Measurements from ENCODE around the gene MELTF. TPM values are rescaled to one million over a fixed set of nuclear protein-coding genes. Genes with fewer than 3 reads are reported as not detected.

MELTF gene
- total and polyA plus RNA-seq, 8 donors, result 0.45 to 4.4 (median 1.5) TPM

- intact Hi-C loops (cut with DNase I; ENCODE audit: low total_unique reads), result loop anchor here (10.0 kb wide), 1 partner anchor 133 kb away; no protein-coding TSS in a partner anchor
- Histone ChIP-seq H3K4me1 (peaks cover 7 to 42% (median 25%) of the 10 kb centered on the region in 4 donors), H3K4me3 (peak overlapping the region; percentile 78 to 97 (median 86)), H3K27ac (peak overlapping the region in 1 of 5 donors; percentile 85), H3K36me3 (peaks cover 0 to 10% (median 5%) of the 10 kb centered on the region in 4 donors), H3K27me3 (no peaks in the 10 kb centered on the region), H3K9me3 (no peaks in the 10 kb centered on the region)
- no peak for DNase-seq
- no peak for TF ChIP-seq CTCF (IDR thresholded peaks at IDR 0.05)
- no peak for TF ChIP-seq POLR2AphosphoS5 (IDR thresholded peaks at IDR 0.05)
- no peak for TF ChIP-seq EP300 (IDR thresholded peaks at IDR 0.05)
- TF ChIP-seq POLR2A (IDR thresholded peaks at IDR 0.05), result no peak
- WGBS, 5 donors, result 64 to 78% (median 66%) methylated on average over 32 to 35 of the region's 35 CpGs
Observed at GRCh38 chr3:196967412-196968232, 62.0 kb downstream of the MELTF start.

GRCh38 chr3:196966526-196967401 lies 62.9 kb downstream of the MELTF start:
- H3K27ac ChIP-seq, result no peak overlapping the region
- TF ChIP-seq EP300 (IDR thresholded peaks at IDR 0.05), result no peak
- 77 to 84% (median 80%) methylated on average over 45 to 47 of the region's 47 CpGs for WGBS, 5 donors
- H3K4me1 ChIP-seq, result peaks cover 7 to 49% (median 25%) of the 10 kb centered on the region in 4 donors
- intact Hi-C loops (cut with DNase I; ENCODE audit: low total_unique reads), result loop anchor here (10.0 kb wide), 1 partner anchor 132 kb away; no protein-coding TSS in a partner anchor
- H3K27me3 ChIP-seq, result no peaks in the 10 kb centered on the region
- peak in 1 of 2 donors; percentile 59 for DNase-seq
- H3K36me3 ChIP-seq, result peaks cover 0 to 10% (median 5%) of the 10 kb centered on the region in 4 donors
- H3K9me3 ChIP-seq, result no peaks in the 10 kb centered on the region
- peak overlapping the region in 1 of 4 donors; percentile 3 for H3K4me3 ChIP-seq

- DNase-seq, result no peak
- Histone ChIP-seq H3K36me3 (peaks cover 0 to 10% (median 5%) of the 10 kb centered on the region in 4 donors), H3K27me3 (no peaks in the 10 kb centered on the region), H3K9me3 (no peaks in the 10 kb centered on the region), H3K4me1 (peaks cover 7 to 49% (median 25%) of the 10 kb centered on the region in 4 donors), H3K4me3 (no peak overlapping the region), H3K27ac (no peak overlapping the region)
- intact Hi-C loops (cut with DNase I; ENCODE audit: low total_unique reads), result loop anchor here (10.0 kb wide), 1 partner anchor 131 kb away; no protein-coding TSS in a partner anchor
- no peak for TF ChIP-seq POLR2AphosphoS5 (IDR thresholded peaks at IDR 0.05)
- no peak for TF ChIP-seq EP300 (IDR thresholded peaks at IDR 0.05)
- TF ChIP-seq POLR2A (IDR thresholded peaks at IDR 0.05), result no peak
- TF ChIP-seq CTCF (IDR thresholded peaks at IDR 0.05), result no peak
- WGBS, 5 donors, result 92 to 97% (median 95%) methylated on average over 10 of the region's 10 CpGs
Observed at GRCh38 chr3:196965804-196966173, 63.8 kb downstream of the MELTF start.

- 89 to 95% (median 92%) methylated on average over 11 of the region's 11 CpGs for WGBS, 5 donors
- no peak overlapping the region for H3K4me3 ChIP-seq
- H3K4me1 ChIP-seq, result peaks cover 7 to 48% (median 24%) of the 10 kb centered on the region in 4 donors
- intact Hi-C loops (cut with DNase I; ENCODE audit: low total_unique reads), result loop anchor here (10.0 kb wide), 1 partner anchor 130 kb away; no protein-coding TSS in a partner anchor
- H3K27me3 ChIP-seq, result no peaks in the 10 kb centered on the region
- H3K36me3 ChIP-seq, result peaks cover 0 to 10% (median 5%) of the 10 kb centered on the region in 4 donors
- TF ChIP-seq EP300 (IDR thresholded peaks at IDR 0.05) (no peak), CTCF (IDR thresholded peaks at IDR 0.05) (no peak), POLR2AphosphoS5 (IDR thresholded peaks at IDR 0.05) (no peak), POLR2A (IDR thresholded peaks at IDR 0.05) (no peak)
- no peaks in the 10 kb centered on the region for H3K9me3 ChIP-seq
- no peak overlapping the region for H3K27ac ChIP-seq
- DNase-seq, result no peak
Observed at GRCh38 chr3:196965112-196965803, 64.4 kb downstream of the MELTF start.
